Transverse colon (tissue), 4 donors: ENCODE data around the gene UNC80.

Experiments
- CTCF ChIP-seq, 5 experiments: fragments of 200-600 bp in 3 of 5; fragments of 450-650 bp in 2 of 5; sonication (generic) in 3 of 5; IDR thresholded peaks; 1 replicate in 2 of 5; 2 replicates in 3 of 5; pipeline ENCODE4 v1.5.1; 2016 to 2017; ENCODE audit warnings: antibody characterized with exemption in 5 of 5, inconsistent platforms in 3 of 5, mild to moderate bottlenecking in 2 of 5, moderate library complexity in 1 of 5
- EP300 ChIP-seq: sonication (generic); formaldehyde crosslinking; IDR thresholded peaks from one replicate; pipeline ENCODE4 v1.6.1; 2017; ENCODE audit warnings: antibody characterized with exemption, low read depth
- POLR2AphosphoS5 ChIP-seq, 3 donors: sonication (generic); formaldehyde crosslinking; IDR thresholded peaks; one replicate each; pipeline ENCODE4 v1.6.1; 2016; ENCODE audit warnings: antibody characterized with exemption in 3 of 3

GRCh38 chr2:209998596-209998995 is 227.0 kb downstream of the UNC80 start:
- TF ChIP-seq CTCF (IDR thresholded peaks at IDR 0.05): no peak
- TF ChIP-seq EP300: no peak
- no peak for TF ChIP-seq POLR2AphosphoS5 (IDR thresholded peaks at IDR 0.05)
